CD14-positive monocyte (primary cell): ENCODE measurements around the gene PROM2. TPM values are rescaled to one million over a fixed set of nuclear protein-coding genes. Genes with fewer than 3 reads are reported as not detected.
A peak's percentile ranks its signal among the peaks of the same experiment; 100 is the strongest.

Experiments used
- DNase-seq, 3 donors: peaks; one replicate each; pipeline ENCODE4 v3.0.0-alpha.2; 2011 to 2022
- H2AFZ ChIP-seq: 2 replicates; pipeline ENCODE4 v1.6.0; 2012; ENCODE audit warnings: mild to moderate bottlenecking, low read depth, low read length, inconsistent platforms; ENCODE audit not compliant: insufficient read depth, poor library complexity, severe bottlenecking
- H3K27ac ChIP-seq, 2 donors: 1 replicate in 1 of 2; 2 replicates in 1 of 2; pipeline ENCODE4 v1.5.1; 2012 to 2013; ENCODE audit warnings: low read length in 2 of 2, control low read depth in 1 of 2, inconsistent platforms in 1 of 2, low read depth in 1 of 2, mild to moderate bottlenecking in 1 of 2
- H3K27me3 ChIP-seq, 2 donors: one replicate each; pipeline versions ENCODE4 v1.6.0 to v1.6.1; 2011 to 2013; ENCODE audit warnings: low read length in 2 of 2; ENCODE audit not compliant: control insufficient read depth in 2 of 2, insufficient read depth in 2 of 2
- H3K36me3 ChIP-seq, 2 donors: replicated peaks in 1 of 2; 1 replicate in 1 of 2; 2 replicates in 1 of 2; pipeline versions ENCODE4 v1.5.1 to v1.6.1; 2012 to 2013; ENCODE audit warnings: low read length in 2 of 2, control low read depth in 1 of 2, inconsistent platforms in 1 of 2, mild to moderate bottlenecking in 1 of 2; ENCODE audit not compliant: insufficient read depth in 2 of 2, control insufficient read depth in 1 of 2
- H3K4me1 ChIP-seq, 2 donors: 1 replicate in 1 of 2; 2 replicates in 1 of 2; pipeline versions ENCODE4 v1.5.1 to v1.6.1; 2012 to 2013; ENCODE audit warnings: low read length in 2 of 2, control low read depth in 1 of 2, inconsistent platforms in 1 of 2, mild to moderate bottlenecking in 1 of 2, moderate library complexity in 1 of 2; ENCODE audit not compliant: insufficient read depth in 2 of 2, control insufficient read depth in 1 of 2
- H3K4me2 ChIP-seq: replicated peaks from 2 replicates; pipeline ENCODE3; 2012; ENCODE audit warnings: low read length, moderate library complexity, mild to moderate bottlenecking; ENCODE audit not compliant: poor library complexity, severe bottlenecking; ENCODE audit errors: extremely low read depth
- H3K4me3 ChIP-seq, 3 experiments: fragments of 200-600 bp in 1 of 3; sonication (generic) in 1 of 3; replicated peaks in 1 of 3; 1 replicate in 2 of 3; 2 replicates in 1 of 3; pipeline ENCODE4 v1.5.1; 2011 to 2013; ENCODE audit warnings: low read length in 3 of 3, mild to moderate bottlenecking in 3 of 3, control low read depth in 2 of 3, low read depth in 2 of 3, inconsistent platforms in 1 of 3, moderate library complexity in 1 of 3
- H3K79me2 ChIP-seq: 2 replicates; pipeline ENCODE4 v1.6.0; 2012; ENCODE audit warnings: mild to moderate bottlenecking, control low read depth, inconsistent platforms, low read length, moderate library complexity; ENCODE audit not compliant: insufficient read depth
- H3K9ac ChIP-seq: 2 replicates; pipeline ENCODE4 v1.6.0; 2017; ENCODE audit warnings: low read length, mild to moderate bottlenecking; ENCODE audit not compliant: insufficient read depth, poor library complexity, severe bottlenecking
- H3K9me3 ChIP-seq, 2 donors: replicated peaks in 1 of 2; 1 replicate in 1 of 2; 2 replicates in 1 of 2; pipeline versions ENCODE4 v1.5.1 to v1.6.1; 2012 to 2013; ENCODE audit warnings: low read length in 2 of 2, control low read depth in 1 of 2; ENCODE audit not compliant: control insufficient read depth in 1 of 2, insufficient read depth in 1 of 2
- H4K20me1 ChIP-seq: 2 replicates; pipeline ENCODE4 v1.6.0; 2012; ENCODE audit warnings: mild to moderate bottlenecking, low read length, control low read depth, moderate library complexity; ENCODE audit not compliant: insufficient read depth
- H3K27ac Mint-ChIP-seq, 7 donors: one replicate each; pipeline ENCODE4 v1.8.0; 2020; ENCODE audit warnings: mild to moderate bottlenecking in 7 of 7, mixed read lengths in 7 of 7, moderate library complexity in 6 of 7, inconsistent platforms in 2 of 7
- H3K27me3 Mint-ChIP-seq, 3 donors: one replicate each; pipeline ENCODE4 v1.8.0; 2021 to 2022; ENCODE audit warnings: low read depth in 3 of 3, mild to moderate bottlenecking in 3 of 3, mixed read lengths in 3 of 3, moderate library complexity in 3 of 3, inconsistent platforms in 1 of 3
- H3K36me3 Mint-ChIP-seq, 2 donors: one replicate each; pipeline ENCODE4 v1.8.0; 2020; ENCODE audit warnings: mixed read lengths in 2 of 2, inconsistent platforms in 1 of 2, mild to moderate bottlenecking in 1 of 2
- H3K4me1 Mint-ChIP-seq: one replicate; pipeline ENCODE4 v1.8.0; 2020; ENCODE audit warnings: mild to moderate bottlenecking, mixed read lengths
- H3K4me3 Mint-ChIP-seq, 2 donors: one replicate each; pipeline ENCODE4 v1.8.0; 2020; ENCODE audit warnings: mild to moderate bottlenecking in 2 of 2, mixed read lengths in 2 of 2, moderate library complexity in 1 of 2
- H3K9me3 Mint-ChIP-seq, 7 donors: one replicate each; pipeline ENCODE4 v1.8.0; 2020 to 2022; ENCODE audit warnings: mixed read lengths in 7 of 7, mild to moderate bottlenecking in 6 of 7, moderate library complexity in 6 of 7, inconsistent platforms in 2 of 7
- WGBS: methylation state at CpG from one replicate; pipeline ENCODE4 v1.1.5; 2013; ENCODE audit warnings: missing lambda C conversion rate; ENCODE audit not compliant: insufficient coverage; 5-methylcytosine and 5-hydroxymethylcytosine counted together
- intact Hi-C, 2 donors: fragments of 100-400 bp; cut with micrococcal nuclease; formaldehyde crosslinking; loops; one replicate each; pipeline versions ENCODE4 v1.15.0 to v1.15.1; 2023
- polyA plus RNA-seq, 3 donors: library from polyadenylated mRNA; depleted of rRNA in 1 of 3; unstranded in 2 of 3; stranded (reverse) in 1 of 3; fragments of 300-500 nt in 2 of 3; fragments of >200 nt in 1 of 3; fragmentation: Illumina TruSeq in 2 of 3; gene quantifications; 1 replicate in 2 of 3; 2 replicates in 1 of 3; pipeline ENCODE4 v1.2.3, GENCODE V29; 2012 to 2021
- TF ChIP-seq, protein P1 (sequence below): fragments of 200-600 bp; IDR thresholded peaks from one replicate; pipeline ENCODE4 v1.8.0; 2022; ENCODE audit warnings: antibody characterized with exemption, mild to moderate bottlenecking

The PROM2 gene
- polyA plus RNA-seq, 3 donors = 0.41 TPM; not detected in 2

DNA sequence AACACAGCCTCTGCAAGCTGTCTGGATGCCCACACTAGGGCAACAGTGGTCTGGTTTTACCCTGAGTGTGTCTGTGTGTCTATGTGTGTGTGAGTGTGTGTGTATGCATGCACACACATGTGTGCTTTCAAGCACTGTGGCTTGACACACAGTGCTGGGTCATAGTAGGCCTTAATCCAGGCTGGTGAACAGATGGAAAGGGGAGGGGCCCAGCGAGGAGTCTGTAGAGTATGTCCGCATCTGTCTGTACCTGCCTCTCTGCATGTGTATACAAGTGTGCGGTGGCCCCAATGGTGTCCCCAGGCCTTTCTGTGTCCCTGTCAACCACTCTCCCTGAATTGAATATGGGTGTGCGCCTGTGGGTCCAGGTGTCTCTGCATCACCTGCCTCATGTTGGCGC lies 13.6 kb downstream of the PROM2 start:
- Histone ChIP-seq H3K4me1 (no peaks in the 10 kb centered on the region), H3K79me2 (no peaks in the 10 kb centered on the region), H4K20me1 (no peaks in the 10 kb centered on the region), H3K4me3 (no peak overlapping the region), H3K9ac (no peak overlapping the region), H2AFZ (no peak overlapping the region), H3K36me3 (no peaks in the 10 kb centered on the region), H3K27me3 (no peaks in the 10 kb centered on the region), H3K4me2 (no peak overlapping the region), H3K27ac (no peak overlapping the region), H3K9me3 (peaks cover 0 to 21% of the 10 kb centered on the region in 2 donors)
- peaks cover 1 to 2% (median 2%) of the 10 kb centered on the region in 3 donors for H3K27me3 Mint-ChIP-seq
- peaks cover 8 to 21% (median 16%) of the 10 kb centered on the region in 7 donors for H3K9me3 Mint-ChIP-seq
- DNase-seq = no peak
- no peak overlapping the region for H3K4me3 Mint-ChIP-seq
- TF ChIP-seq, protein P1, sequence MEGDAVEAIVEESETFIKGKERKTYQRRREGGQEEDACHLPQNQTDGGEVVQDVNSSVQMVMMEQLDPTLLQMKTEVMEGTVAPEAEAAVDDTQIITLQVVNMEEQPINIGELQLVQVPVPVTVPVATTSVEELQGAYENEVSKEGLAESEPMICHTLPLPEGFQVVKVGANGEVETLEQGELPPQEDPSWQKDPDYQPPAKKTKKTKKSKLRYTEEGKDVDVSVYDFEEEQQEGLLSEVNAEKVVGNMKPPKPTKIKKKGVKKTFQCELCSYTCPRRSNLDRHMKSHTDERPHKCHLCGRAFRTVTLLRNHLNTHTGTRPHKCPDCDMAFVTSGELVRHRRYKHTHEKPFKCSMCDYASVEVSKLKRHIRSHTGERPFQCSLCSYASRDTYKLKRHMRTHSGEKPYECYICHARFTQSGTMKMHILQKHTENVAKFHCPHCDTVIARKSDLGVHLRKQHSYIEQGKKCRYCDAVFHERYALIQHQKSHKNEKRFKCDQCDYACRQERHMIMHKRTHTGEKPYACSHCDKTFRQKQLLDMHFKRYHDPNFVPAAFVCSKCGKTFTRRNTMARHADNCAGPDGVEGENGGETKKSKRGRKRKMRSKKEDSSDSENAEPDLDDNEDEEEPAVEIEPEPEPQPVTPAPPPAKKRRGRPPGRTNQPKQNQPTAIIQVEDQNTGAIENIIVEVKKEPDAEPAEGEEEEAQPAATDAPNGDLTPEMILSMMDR = no peak
- 100% methylated on average over 3 of the region's 5 CpGs for WGBS
- H3K4me1 Mint-ChIP-seq = no peaks in the 10 kb centered on the region
- H3K36me3 Mint-ChIP-seq = no peaks in the 10 kb centered on the region
- H3K27ac Mint-ChIP-seq = peak overlapping the region in 1 of 7 donors; percentile 13
- intact Hi-C loops = no loop called here

DNA sequence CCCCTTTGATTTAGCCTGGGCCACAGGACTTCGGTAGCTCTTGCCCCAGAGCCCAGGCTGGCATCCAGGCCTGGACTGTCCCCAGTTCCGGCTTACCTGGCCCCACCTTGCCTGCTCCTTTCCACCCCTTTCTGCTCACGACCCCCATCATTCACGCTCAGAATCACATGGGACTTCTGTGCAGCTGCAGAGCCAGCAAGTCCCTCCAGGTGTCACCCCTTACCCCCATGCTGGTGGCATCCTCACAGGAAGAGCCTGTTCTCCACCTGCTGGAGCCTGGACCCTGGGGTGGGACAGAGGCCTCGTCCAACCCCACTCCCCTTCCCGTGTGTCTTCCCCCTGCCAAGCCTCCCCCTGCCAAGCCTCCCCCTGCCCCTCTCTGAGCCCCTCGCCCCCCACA lies 15.0 kb downstream of the PROM2 start:
- no peak for DNase-seq
- no peak overlapping the region for H3K4me3 ChIP-seq
- intact Hi-C loops = no loop called here
- H3K27ac ChIP-seq = no peak overlapping the region
- Mint-ChIP-seq H3K4me1 (no peaks in the 10 kb centered on the region), H3K4me3 (no peak overlapping the region), H3K27me3 (peaks cover 1 to 7% (median 2%) of the 10 kb centered on the region in 3 donors), H3K36me3 (no peaks in the 10 kb centered on the region), H3K27ac (no peak overlapping the region), H3K9me3 (peaks cover 8 to 24% (median 19%) of the 10 kb centered on the region in 7 donors)
- H3K27me3 ChIP-seq = no peaks in the 10 kb centered on the region
- H3K79me2 ChIP-seq = no peaks in the 10 kb centered on the region
- peaks cover 0 to 21% of the 10 kb centered on the region in 2 donors for H3K9me3 ChIP-seq
- no peak overlapping the region for H2AFZ ChIP-seq
- no peaks in the 10 kb centered on the region for H3K36me3 ChIP-seq
- no peaks in the 10 kb centered on the region for H3K4me1 ChIP-seq
- 76% methylated on average over 6 of the region's 7 CpGs for WGBS
- TF ChIP-seq, protein P1 = no peak
- no peak overlapping the region for H3K4me2 ChIP-seq
- no peak overlapping the region for H3K9ac ChIP-seq
- H4K20me1 ChIP-seq = no peaks in the 10 kb centered on the region
